Endodermal cell (in vitro differentiated cells): ENCODE measurements around the gene CAVIN3. TPM values are rescaled to one million over a fixed set of nuclear protein-coding genes. Genes with fewer than 3 reads are reported as not detected.
A peak's percentile ranks its signal among the peaks of the same experiment; 100 is the strongest.

Source experiments
- DNase-seq: peaks from one replicate; pipeline ENCODE4 v3.0.0-alpha.2; 2017
- H3K27ac ChIP-seq: 2 replicates; pipeline ENCODE4 v1.5.1; 2013; ENCODE audit warnings: mild to moderate bottlenecking, low read depth, low read length, moderate library complexity
- H3K27me3 ChIP-seq: 2 replicates; pipeline ENCODE4 v1.6.1; 2013; ENCODE audit warnings: mild to moderate bottlenecking, low read length, moderate library complexity; ENCODE audit not compliant: insufficient read depth, control insufficient read depth, poor library complexity, severe bottlenecking
- H3K36me3 ChIP-seq: 2 replicates; pipeline ENCODE4 v1.7.0; 2013; ENCODE audit warnings: mild to moderate bottlenecking, low read length, moderate library complexity; ENCODE audit not compliant: control insufficient read depth, insufficient read depth
- H3K4me1 ChIP-seq: one replicate; pipeline ENCODE4 v1.7.0; 2013; ENCODE audit warnings: low read length; ENCODE audit not compliant: control insufficient read depth, insufficient read depth
- H3K4me3 ChIP-seq: 2 replicates; pipeline ENCODE4 v1.5.1; 2013; ENCODE audit warnings: mild to moderate bottlenecking, low read length, moderate library complexity
- H3K9ac ChIP-seq: 2 replicates; pipeline ENCODE4 v1.6.1; 2013; ENCODE audit warnings: mild to moderate bottlenecking, low read length, moderate library complexity; ENCODE audit not compliant: poor library complexity, severe bottlenecking; ENCODE audit errors: extremely low read depth
- H3K9me3 ChIP-seq: 2 replicates; pipeline ENCODE4 v1.6.1; 2013; ENCODE audit warnings: mild to moderate bottlenecking, low read length, moderate library complexity; ENCODE audit not compliant: control insufficient read depth
- H3K27ac Mint-ChIP-seq: 2 replicates; pipeline ENCODE4 v1.8.0; 2020; ENCODE audit warnings: mixed read lengths
- H3K27me3 Mint-ChIP-seq: 2 replicates; pipeline ENCODE4 v1.8.0; 2021; ENCODE audit warnings: mild to moderate bottlenecking, mixed read lengths; ENCODE audit not compliant: insufficient read depth
- H3K36me3 Mint-ChIP-seq: 2 replicates; pipeline ENCODE4 v1.8.0; 2020; ENCODE audit warnings: low read depth, mixed read lengths
- H3K4me1 Mint-ChIP-seq: 2 replicates; pipeline ENCODE4 v1.8.0; 2020; ENCODE audit warnings: mixed read lengths
- H3K4me3 Mint-ChIP-seq: 2 replicates; pipeline ENCODE4 v1.8.0; 2020; ENCODE audit warnings: mild to moderate bottlenecking, moderate library complexity, mixed read lengths
- H3K9me3 Mint-ChIP-seq: 2 replicates; pipeline ENCODE4 v1.8.0; 2020; ENCODE audit warnings: mild to moderate bottlenecking, mixed read lengths
- WGBS, 2 experiments: methylation state at CpG; one replicate each; pipeline versions ENCODE4 v1.1.5 to v1.1.7; 2013; ENCODE audit warnings: missing lambda C conversion rate in 2 of 2, mixed read lengths in 1 of 2; ENCODE audit not compliant: insufficient coverage in 1 of 2, insufficient read length in 1 of 2; 5-methylcytosine and 5-hydroxymethylcytosine counted together
- long read RNA-seq, 4 experiments: library from polyadenylated mRNA in 2 of 4; library from RNA in 1 of 4; library from capped mRNA in 1 of 4; stranded (forward) in 3 of 4; unstranded in 1 of 4; transcript quantifications; one replicate each; pipeline ENCODE4 v2.0.0, GENCODE V29; 2020 to 2021; ENCODE audit warnings: inconsistent platforms in 1 of 4
- polyA plus RNA-seq, 2 experiments: library from polyadenylated mRNA; stranded (reverse); fragments of 50-300 nt; gene quantifications; one replicate each; pipeline ENCODE4 v1.2.3, GENCODE V29; 2013
- total RNA-seq, 2 donors: library from RNA; stranded (reverse); fragmentation: NEBNext Ultra II Directional in 1 of 2; extraction: Animal tissue kit (Norgen Biotek cat#: 25700) in 1 of 2; gene quantifications; 2 replicates in 1 of 2; 3 replicates in 1 of 2; pipeline ENCODE4 v1.2.1, GENCODE V29; 2021
- TF ChIP-seq, protein P1 (sequence below): fragments of 200-600 bp; sonication (generic); conservative IDR thresholded peaks from 2 replicates; pipeline ENCODE4 v1.5.0; 2021; ENCODE audit warnings: antibody characterized with exemption, mild to moderate bottlenecking

The CAVIN3 gene, protein sequence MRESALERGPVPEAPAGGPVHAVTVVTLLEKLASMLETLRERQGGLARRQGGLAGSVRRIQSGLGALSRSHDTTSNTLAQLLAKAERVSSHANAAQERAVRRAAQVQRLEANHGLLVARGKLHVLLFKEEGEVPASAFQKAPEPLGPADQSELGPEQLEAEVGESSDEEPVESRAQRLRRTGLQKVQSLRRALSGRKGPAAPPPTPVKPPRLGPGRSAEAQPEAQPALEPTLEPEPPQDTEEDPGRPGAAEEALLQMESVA
- total RNA-seq = 10 to 100 TPM; 42.2 to 70.2 TPM
- 21.8 TPM for polyA plus RNA-seq (2013, experiment 1 of 2)
- polyA plus RNA-seq (2013, experiment 2 of 2) = 22.9 TPM
- long read RNA-seq, experiment 1, transcript CAVIN3-201 (2 exons, 1,174 nt) = major isoform, 18 of 49 reads
- long read RNA-seq, experiment 1, partial matches to known transcripts = 10 of 49 reads
- long read RNA-seq, experiment 1, other reads (novel, unspliced or antisense) = 21 of 49 reads
- long read RNA-seq, experiment 2, transcript CAVIN3-201 (2 exons, 1,174 nt) = major isoform, 220 of 231 reads
- long read RNA-seq, experiment 2, partial matches to known transcripts = 0 of 231 reads
- long read RNA-seq, experiment 2, other reads (novel, unspliced or antisense) = 8 of 231 reads
- long read RNA-seq, experiment 3, transcript CAVIN3-201 (2 exons, 1,174 nt) = major isoform, 126 of 142 reads
- long read RNA-seq, experiment 3, partial matches to known transcripts = 1 of 142 reads
- long read RNA-seq, experiment 3, other reads (novel, unspliced or antisense) = 15 of 142 reads
- long read RNA-seq, experiment 4, transcript CAVIN3-201 (2 exons, 1,174 nt) = major isoform, 5 of 20 reads
- long read RNA-seq, experiment 4, transcript CAVIN3-204 (2 exons, 1,025 nt) = major isoform, 5 of 20 reads
- long read RNA-seq, experiment 4, partial matches to known transcripts = 0 of 20 reads
- long read RNA-seq, experiment 4, other reads (novel, unspliced or antisense) = 10 of 20 reads

DNA sequence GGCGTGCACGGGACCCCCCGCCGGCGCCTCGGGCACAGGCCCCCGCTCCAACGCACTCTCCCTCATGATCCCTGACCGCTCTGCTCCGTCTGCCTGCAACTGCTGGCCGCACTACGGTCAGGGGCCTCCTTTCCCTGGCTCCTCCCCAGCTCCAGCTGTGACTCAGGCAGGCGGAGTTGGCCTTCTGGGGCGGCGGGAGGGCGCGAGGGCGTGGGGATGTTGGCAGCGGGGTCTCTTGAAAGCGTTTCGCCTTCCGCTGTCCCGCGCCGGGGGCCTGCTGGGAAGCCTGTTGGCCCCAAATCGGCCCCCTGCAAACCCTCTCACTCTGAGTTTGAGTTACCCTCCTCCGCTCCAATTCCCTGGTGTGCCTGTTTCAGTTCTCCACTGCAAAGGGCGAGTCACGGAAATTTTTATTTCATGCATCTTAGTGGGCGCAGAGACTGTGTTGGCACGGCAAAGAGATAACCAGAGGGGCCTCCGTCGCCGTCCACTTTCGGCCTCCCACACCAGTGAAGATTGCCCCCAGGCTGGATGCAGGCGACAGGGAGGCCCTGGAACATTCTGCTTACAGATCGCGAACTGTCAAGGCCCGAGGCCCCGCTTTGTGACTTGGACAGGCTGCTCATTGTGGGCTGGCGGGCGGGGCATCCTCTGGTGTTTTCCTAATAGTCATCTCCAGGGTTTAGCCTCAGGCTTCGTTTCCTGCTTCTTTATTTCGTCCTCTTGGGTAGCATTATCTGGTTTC lies at the start of gene CAVIN3:
Gene CAVIN3 (minus strand): TSS at position 91 of the 745 bp plus-strand sequence. CDS start 25 bp downstream, at position 66.
- WGBS, 2 experiments = 16 to 17% methylated on average over 27 to 44 of the region's 44 CpGs
- peak within 1 kb of the TSS; percentile 94 for H3K27ac Mint-ChIP-seq
- Histone ChIP-seq H3K4me3 (peak within 1 kb of the TSS; percentile 94), H3K27ac (peak within 1 kb of the TSS; percentile 64), H3K36me3 (peaks cover 10% of the 10 kb centered on the region), H3K27me3 (no peaks in the 10 kb centered on the region), H3K9me3 (no peaks in the 10 kb centered on the region), H3K9ac (peak within 1 kb of the TSS; percentile 98), H3K4me1 (peaks cover 19% of the 10 kb centered on the region)
- TF ChIP-seq, protein P1, sequence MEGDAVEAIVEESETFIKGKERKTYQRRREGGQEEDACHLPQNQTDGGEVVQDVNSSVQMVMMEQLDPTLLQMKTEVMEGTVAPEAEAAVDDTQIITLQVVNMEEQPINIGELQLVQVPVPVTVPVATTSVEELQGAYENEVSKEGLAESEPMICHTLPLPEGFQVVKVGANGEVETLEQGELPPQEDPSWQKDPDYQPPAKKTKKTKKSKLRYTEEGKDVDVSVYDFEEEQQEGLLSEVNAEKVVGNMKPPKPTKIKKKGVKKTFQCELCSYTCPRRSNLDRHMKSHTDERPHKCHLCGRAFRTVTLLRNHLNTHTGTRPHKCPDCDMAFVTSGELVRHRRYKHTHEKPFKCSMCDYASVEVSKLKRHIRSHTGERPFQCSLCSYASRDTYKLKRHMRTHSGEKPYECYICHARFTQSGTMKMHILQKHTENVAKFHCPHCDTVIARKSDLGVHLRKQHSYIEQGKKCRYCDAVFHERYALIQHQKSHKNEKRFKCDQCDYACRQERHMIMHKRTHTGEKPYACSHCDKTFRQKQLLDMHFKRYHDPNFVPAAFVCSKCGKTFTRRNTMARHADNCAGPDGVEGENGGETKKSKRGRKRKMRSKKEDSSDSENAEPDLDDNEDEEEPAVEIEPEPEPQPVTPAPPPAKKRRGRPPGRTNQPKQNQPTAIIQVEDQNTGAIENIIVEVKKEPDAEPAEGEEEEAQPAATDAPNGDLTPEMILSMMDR = no peak
- peak within 1 kb of the TSS; percentile 83 for H3K4me3 Mint-ChIP-seq
- peak; percentile 93 for DNase-seq
- H3K9me3 Mint-ChIP-seq = no peaks in the 10 kb centered on the region
- no peaks in the 10 kb centered on the region for H3K27me3 Mint-ChIP-seq
- peaks cover 57% of the 10 kb centered on the region for H3K4me1 Mint-ChIP-seq
- H3K36me3 Mint-ChIP-seq = peaks cover 7% of the 10 kb centered on the region

DNA sequence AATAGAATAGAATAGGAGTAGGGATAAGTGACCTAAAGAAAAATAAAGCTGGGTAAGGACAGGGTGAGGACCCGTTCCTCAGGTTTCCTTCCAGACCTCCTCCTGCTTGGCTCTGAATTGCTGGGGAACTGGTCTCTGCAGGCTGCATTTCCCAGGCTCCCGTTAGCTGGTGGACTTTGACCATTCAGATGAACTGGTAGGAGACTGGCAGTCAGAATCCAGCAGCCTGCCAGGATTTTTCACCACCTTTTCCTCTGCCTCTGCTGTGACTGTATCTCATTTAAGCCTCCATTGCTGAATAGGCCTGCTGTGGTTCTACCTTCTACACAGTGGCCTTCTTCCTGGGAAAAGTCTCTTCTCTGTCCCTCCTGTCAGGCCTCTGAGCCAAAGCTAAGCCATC lies 45.4 kb upstream of the CAVIN3 start:
- Mint-ChIP-seq H3K4me3 (no peak overlapping the region), H3K4me1 (peaks cover 6% of the 10 kb centered on the region), H3K27me3 (no peaks in the 10 kb centered on the region), H3K36me3 (no peaks in the 10 kb centered on the region), H3K27ac (no peak overlapping the region), H3K9me3 (no peaks in the 10 kb centered on the region)
- Histone ChIP-seq H3K9me3 (no peaks in the 10 kb centered on the region), H3K4me1 (no peaks in the 10 kb centered on the region), H3K27me3 (no peaks in the 10 kb centered on the region), H3K9ac (no peak overlapping the region), H3K4me3 (no peak overlapping the region), H3K27ac (no peak overlapping the region), H3K36me3 (no peaks in the 10 kb centered on the region)
- 76 to 84% methylated on average over 2 of the region's 2 CpGs for WGBS, 2 experiments
- no peak for DNase-seq
- TF ChIP-seq, protein P1 = no peak
